RCC 7860 (cell line): ENCODE measurements around the gene CCDC51.

ENCODE experiments used
- DNase-seq: peaks from one replicate; pipeline ENCODE4 v3.0.0-alpha.2; 2015; ENCODE audit warnings: low spot score
- FAIRE-seq: peaks from 2 replicates; lab custom pipeline; 2012; peaks lifted over from hg19 to GRCh38; lab: Jason Lieb, UNC

CCDC51 gene

DNA sequence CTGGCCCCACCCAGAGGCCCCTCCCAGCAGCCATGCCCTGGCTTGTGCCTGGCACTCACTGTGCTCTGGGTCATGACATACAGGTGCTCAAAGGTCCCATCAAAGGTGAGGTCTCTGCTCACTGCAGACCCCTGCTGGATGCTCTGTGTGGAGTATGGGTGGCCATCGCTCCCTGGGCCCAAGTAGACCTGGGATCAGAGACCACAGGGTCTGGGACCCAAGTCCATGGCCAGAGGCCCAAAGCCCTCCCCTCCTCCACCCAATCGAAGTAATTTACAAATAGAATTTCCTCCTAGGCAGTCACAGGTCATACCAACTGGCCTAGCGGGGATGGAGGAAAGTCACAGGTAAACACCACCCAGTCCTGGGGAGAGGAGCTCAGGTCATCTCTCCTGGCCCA, 17.6 kb downstream of the CCDC51 start:
- DNase-seq (no peak), FAIRE-seq (no peak)

- FAIRE-seq: no peak
- no peak for DNase-seq
These were observed 19.4 kb downstream of the CCDC51 start for GRCh38 chr3:48420561-48420960.

GRCh38 chr3:48419597-48419996, 20.3 kb downstream of the CCDC51 start:
- FAIRE-seq (no peak), DNase-seq (no peak)

GRCh38 chr3:48419149-48419548, 20.8 kb downstream of the CCDC51 start:
- DNase-seq: no peak
- no peak for FAIRE-seq

GRCh38 chr3:48418651-48419050, 21.3 kb downstream of the CCDC51 start:
- FAIRE-seq (no peak), DNase-seq (no peak)

- no peak for FAIRE-seq
- DNase-seq: no peak
These were observed 21.8 kb downstream of the CCDC51 start for GRCh38 chr3:48418140-48418539.

DNA sequence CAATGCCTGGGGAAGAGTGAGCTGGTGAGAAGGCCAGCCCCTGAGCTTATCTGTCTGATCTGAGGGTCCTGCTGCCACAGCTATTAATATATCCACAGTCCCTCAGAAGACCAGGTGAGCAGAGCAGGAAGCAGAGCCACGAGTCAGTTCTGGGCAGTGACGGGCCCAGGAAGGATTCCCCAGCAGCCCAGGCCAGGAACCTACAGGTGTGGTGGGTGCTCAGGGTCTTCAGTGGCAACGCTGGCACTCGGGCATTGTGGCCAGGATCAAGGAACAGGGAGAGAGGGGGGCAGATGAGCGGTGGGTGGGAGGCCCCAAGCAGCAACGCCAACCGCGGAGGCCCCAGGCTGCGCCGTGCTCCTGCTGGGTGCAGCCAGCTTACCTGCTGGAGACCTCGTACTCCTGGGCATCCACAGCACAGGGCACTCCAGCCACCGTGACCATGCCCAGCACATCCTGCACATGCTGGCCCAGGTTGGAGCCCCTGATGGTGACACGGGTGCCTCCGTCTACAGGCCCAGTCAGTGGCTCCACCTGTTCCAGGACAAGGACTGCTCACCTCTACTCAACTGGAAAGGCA, 22.3 kb downstream of the CCDC51 start:
- FAIRE-seq (no peak), DNase-seq (no peak)

DNA sequence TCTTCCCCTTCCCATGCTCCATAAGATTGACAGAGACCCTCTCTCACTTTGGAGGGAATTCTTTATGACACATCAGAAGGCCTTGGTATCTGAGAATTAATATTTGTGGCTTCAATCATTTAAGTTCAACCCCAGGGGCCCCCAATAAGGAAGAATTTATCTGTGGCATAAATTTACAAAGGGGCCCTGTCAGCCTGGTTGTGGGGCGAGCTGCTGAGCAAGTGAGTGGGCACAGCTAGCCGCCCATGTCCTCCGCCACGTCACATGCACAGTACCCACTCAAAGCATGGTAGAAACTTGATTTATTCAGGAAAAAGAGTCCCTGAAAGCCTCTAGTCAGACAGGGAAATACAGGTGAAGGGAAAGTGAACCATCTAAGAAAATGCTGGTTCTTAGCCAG, 23.4 kb downstream of the CCDC51 start:
- FAIRE-seq (no peak), DNase-seq (no peak)

DNA sequence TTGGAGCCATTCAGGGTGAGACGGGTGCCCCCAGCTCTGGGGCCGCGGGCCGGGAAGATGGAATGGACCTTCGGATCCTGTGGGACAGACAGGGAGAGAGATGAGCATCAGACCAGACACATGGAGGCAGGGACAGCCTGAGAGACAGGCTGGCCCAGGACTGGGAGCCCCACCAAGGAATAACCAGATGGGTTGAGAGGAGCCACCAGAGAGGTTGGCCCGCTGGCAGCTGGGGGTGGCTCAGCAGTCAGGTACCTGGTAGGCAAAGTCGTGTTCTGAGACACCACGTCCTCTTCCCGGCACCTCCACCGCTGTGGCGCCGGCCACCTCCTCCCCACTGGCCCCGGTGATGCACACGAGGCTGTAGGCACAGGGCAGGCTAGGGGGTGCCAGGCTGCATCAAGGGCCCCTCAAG, 23.8 kb downstream of the CCDC51 start:
- no peak for DNase-seq
- FAIRE-seq: no peak

- FAIRE-seq (no peak), DNase-seq (no peak)
These were observed 24.5 kb downstream of the CCDC51 start for GRCh38 chr3:48415251-48415953.

DNA sequence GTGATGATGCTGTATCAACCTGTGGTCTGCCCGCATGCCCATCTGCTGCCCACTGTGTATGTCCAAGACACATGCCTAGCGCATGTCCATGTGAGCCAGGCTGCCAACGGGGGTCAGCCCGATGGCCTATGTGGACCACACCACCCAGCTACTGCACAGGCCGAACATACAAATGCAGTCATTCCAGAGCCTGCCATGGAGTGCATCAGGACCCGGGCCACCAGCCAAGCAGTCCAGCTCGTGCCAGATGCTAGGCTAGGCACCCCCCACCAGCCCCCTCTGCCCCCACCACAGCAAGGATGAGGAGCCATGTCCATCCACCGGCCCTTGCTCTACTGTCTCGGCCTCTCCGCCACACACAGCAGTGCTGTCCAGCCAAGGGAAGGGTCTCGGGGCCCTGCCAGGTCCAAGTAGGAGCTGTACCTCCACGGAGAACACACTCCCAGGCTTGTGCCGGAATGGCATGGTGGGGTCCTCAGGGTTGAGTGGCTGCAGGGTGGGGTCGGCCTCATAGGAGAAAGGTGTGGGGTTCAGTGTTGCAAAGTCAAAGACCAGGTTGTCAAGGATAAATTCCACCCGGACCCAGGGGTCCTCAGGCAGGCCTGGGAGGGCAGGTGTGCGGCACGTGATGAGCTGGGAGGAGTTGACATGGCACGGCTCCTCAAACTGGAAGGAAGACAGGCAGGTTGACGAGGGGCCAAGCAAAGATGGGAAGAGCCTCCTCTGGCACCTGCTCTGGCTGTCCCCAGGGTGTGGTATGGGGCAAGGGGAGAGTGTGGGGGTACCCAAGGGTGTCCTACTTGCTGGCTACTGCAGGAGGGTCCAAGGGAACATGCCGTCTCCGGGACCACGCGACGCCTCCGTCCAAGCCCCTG, 25.3 kb downstream of the CCDC51 start:
- no peak for FAIRE-seq

GRCh38 chr3:48413611-48414010, 26.3 kb downstream of the CCDC51 start:
- DNase-seq (no peak), FAIRE-seq (no peak)

More for the DNA sequence above, 25.3 kb downstream of the CCDC51 start:
- DNase-seq: no peak

GRCh38 chr3:48413086-48413485, 26.8 kb downstream of the CCDC51 start:
- FAIRE-seq (no peak), DNase-seq (no peak)

- FAIRE-seq: no peak
- DNase-seq: no peak
These were observed 27.4 kb downstream of the CCDC51 start for GRCh38 chr3:48412375-48413001.

DNA sequence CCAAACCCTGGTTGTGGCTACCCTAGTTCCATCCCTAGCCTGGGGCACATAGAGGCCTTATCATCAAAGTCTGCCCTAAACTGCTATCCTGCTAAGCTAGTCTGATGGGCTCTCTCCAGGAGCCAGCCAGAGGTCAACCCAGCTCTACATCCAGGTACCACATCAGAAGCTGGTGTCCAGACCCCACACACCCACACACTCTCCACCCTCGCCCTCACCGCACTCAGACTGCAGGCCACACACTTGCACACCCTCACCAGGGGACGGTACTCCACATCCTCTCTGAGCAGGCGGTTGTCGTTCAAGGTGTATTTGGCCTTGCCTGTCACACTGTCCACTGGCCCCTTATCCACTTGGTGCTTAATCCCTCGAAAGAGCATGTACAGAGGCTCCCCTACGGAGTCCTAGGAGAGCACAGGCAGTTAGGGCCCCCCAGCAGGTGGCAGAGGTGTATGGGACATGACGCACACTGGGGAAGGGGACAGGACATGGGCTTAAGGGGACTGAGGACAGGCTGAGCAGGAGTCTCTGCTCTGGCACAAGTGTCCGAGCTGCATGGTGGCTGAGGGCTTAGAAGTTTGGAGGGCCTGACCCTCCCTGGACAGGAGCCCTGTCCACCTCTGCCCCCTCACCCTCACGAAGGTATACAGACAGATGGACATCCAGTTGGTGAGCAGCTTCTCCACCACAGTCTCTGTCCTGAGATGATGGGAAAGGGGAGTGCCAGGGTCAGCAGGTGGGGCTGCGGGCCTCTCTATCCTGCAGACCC, 28.1 kb downstream of the CCDC51 start:
- FAIRE-seq: no peak
- no peak for DNase-seq

DNA sequence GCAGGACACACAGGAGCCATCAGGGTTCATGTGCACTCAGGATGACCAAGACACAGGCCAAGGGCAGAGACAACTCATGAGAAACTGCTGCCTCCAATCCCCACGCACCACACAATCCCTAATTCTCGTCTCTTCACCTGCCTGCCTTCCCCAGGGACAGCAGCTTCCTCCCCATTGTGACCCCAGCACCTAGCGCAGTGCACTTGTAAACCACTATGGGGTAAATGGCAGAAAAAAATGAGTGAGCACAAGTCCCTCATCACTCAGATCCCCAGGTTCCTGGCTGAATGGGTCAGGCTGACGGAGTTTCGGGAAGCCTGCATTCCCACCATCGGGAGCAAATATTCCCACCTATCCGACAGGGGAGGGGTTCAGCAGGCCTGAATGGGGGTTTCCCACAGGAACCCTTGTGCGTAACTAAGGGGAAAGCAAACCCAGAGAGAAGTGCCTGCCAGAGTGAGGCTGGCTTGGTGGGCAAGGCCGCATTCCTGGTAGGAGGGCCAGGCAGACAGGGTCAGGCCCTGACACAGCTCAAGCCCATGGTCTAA, 28.8 kb downstream of the CCDC51 start:
- no peak for DNase-seq
- no peak for FAIRE-seq

DNA sequence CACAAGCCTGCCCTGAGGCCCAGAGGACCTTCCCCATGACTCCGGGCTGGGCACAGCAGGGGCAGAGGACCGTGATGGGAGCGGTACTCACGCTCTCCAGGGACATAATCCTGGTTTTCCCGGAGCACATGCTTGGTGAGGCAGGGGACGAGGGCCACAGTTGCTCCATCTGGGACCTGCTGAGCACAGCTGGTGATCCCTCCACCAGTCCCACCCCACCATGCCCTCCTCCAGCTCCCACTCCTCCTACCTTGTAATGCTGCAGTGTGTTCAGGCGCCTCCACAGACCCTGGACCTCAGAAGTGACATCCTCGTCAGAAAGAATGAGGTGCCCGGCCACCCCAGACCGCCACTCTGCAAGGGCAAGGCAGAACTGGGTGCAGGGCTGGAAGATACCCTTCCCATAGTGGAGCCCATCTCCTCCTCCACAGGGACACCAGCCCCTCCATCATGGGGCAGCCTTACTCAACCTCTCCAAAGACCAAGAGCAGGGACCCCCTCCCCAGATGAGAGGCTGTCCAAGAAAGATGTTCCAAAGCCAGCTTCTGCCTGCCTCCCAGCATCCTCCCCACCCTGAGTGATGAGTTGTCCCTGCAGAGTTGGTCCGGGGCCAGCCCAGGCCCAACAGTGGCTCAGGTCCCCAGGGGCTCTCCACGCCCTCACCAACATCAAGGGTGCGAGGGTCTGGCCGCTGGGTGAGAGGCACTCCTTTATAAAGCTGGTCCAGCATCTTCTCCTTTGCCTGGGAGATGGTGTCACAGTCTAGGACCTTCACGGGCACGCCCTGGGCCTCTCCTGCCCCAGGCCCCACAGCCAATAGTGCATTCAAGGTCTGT, 29.5 kb downstream of the CCDC51 start:
- DNase-seq: no peak
- FAIRE-seq: no peak

DNA sequence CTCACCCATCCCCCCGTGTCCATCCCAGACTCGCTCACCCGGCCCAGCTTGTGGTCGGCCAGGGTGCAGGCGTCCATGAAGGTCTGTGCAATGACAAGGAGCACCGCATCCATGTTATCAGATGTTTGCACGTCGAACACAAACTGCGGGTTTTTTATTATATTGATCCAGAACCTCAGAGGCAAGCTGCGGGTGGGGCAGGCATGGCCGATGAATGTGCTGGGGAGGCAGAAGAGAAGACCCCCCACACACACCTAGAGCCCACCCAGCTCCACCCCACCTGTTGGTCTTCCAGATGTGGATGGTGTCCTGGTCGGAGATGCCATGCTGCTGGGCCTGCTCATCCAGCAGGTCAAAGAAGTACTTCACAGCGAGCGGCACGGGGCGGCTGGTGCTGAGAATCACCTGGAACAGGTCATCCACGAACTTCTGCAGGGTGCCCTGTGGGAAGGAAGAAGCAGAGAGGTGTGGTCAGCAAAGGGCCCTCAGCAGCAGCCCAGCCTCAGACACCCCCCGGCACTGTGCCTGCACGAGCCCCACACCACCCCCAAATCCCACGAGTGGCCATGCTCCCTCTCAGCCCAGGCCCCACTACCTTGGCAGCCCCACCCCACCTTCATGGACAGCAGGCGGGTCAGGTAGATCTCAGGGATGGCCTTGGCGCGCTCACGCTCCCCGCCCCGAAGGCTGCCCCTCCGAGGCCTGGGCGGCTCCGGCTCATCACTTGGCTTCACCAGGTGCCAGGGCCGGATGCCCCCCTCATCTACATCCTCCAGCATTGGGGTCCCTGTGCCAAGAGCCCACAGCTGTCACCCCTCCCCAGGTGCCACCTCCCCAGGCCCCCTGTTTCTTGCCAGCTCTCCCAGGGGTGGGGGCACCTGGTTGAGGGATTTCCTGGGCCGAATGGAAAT, 30.4 kb downstream of the CCDC51 start:
- no peak for FAIRE-seq
- no peak for DNase-seq
